Lower lobe of right lung (tissue), 2 donors: Measurements from ENCODE around the gene SAMD14. TPM values are rescaled to one million over a fixed set of nuclear protein-coding genes. Genes with fewer than 3 reads are reported as not detected.

Experiments
- ATAC-seq, 2 donors: fragments of 200-7000 bp; cut with Tn5 transposase; one replicate each; pipeline ENCODE4 v1.9.1; 2020 to 2022; ENCODE audit warnings: mild to moderate bottlenecking in 2 of 2, moderate library complexity in 2 of 2
- DNase-seq: peaks from one replicate; pipeline ENCODE4 v3.0.0-alpha.2; 2020
- H3K27ac ChIP-seq: fragments of 200-600 bp; one replicate; pipeline ENCODE4 v1.8.0; 2022
- H3K27me3 ChIP-seq: fragments of 200-600 bp; one replicate; pipeline ENCODE4 v1.8.0; 2022; ENCODE audit warnings: low read depth
- H3K36me3 ChIP-seq: fragments of 200-600 bp; one replicate; pipeline ENCODE4 v1.8.0; 2022; ENCODE audit warnings: mild to moderate bottlenecking
- H3K4me1 ChIP-seq: fragments of 200-600 bp; one replicate; pipeline ENCODE4 v1.8.0; 2022
- H3K4me3 ChIP-seq: fragments of 200-600 bp; one replicate; pipeline ENCODE4 v1.8.0; 2022; ENCODE audit warnings: mild to moderate bottlenecking
- H3K9me3 ChIP-seq: fragments of 200-600 bp; one replicate; pipeline ENCODE4 v1.8.0; 2022
- intact Hi-C: fragments of 100-400 bp; cut with DNase I; formaldehyde crosslinking; loops from one replicate; pipeline ENCODE4 v1.11.0; 2022
- total RNA-seq: library from RNA; stranded (reverse); fragmentation: NEBNext Ultra II Directional; extraction: Animal tissue kit (Norgen Biotek cat#: 25700); gene quantifications from one replicate; pipeline ENCODE4 v1.2.1, GENCODE V29; 2021
- TF ChIP-seq, protein P1 (sequence below): fragments of 200-600 bp; IDR thresholded peaks from one replicate; pipeline ENCODE4 v1.8.0; 2022; ENCODE audit warnings: antibody characterized with exemption, mild to moderate bottlenecking
- donor health status: DM: no; HTN: yes; CAD: no; lungs with severe emphysema.

SAMD14 gene
- total RNA-seq, 1 donor from 2014 or later = 9.2 TPM

DNA sequence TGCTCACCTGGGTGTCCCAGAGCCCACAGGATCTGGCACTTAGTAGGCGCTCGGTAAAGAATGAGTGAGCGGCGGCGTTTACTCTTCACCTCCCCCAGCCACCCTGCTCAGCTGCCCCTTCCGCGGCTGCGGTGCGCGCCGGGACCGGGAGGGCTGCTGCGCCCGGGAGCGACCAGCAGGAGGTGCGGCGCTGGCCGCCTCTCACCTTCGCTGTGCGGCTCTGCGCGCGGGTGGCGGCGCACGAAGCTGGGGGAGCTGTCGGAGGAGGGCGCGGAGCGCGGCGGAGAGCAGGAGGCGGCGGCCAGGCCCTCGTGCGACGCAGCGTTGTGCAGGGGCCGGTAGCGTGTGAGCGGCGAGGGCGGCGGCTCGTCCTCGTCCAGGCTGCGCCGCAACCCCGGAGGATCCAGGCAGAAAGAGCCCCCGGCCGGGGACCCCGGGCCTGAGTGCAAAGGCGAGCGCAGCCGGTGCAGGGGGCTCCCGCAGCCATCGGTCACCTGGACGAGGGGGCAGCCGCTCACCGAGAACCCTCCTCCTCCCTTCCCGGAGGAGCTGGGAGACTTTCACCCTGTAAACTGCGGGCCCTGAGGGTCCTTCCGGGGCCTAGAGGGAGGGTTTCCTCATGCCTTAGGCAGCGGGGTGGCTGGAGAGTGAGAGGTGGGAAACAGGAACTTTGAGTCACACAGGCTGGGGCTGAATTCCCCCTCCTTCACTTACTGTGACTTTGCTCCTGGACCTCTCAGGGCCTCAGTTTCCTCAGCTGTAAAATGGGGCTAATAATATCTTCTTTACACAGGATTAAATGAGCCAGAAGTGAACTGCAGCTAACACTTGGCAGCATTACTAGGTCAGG is 12.5 kb downstream of the SAMD14 start:
- Histone ChIP-seq H3K4me1 (peaks cover 13% of the 10 kb centered on the region), H3K9me3 (no peaks in the 10 kb centered on the region), H3K27ac (no peak overlapping the region), H3K27me3 (peaks cover 43% of the 10 kb centered on the region), H3K4me3 (peak overlapping the region; percentile 30), H3K36me3 (no peaks in the 10 kb centered on the region)
- DNase-seq (peak; percentile 68), ATAC-seq (peak; percentile 84 to 87)
- TF ChIP-seq, protein P1, sequence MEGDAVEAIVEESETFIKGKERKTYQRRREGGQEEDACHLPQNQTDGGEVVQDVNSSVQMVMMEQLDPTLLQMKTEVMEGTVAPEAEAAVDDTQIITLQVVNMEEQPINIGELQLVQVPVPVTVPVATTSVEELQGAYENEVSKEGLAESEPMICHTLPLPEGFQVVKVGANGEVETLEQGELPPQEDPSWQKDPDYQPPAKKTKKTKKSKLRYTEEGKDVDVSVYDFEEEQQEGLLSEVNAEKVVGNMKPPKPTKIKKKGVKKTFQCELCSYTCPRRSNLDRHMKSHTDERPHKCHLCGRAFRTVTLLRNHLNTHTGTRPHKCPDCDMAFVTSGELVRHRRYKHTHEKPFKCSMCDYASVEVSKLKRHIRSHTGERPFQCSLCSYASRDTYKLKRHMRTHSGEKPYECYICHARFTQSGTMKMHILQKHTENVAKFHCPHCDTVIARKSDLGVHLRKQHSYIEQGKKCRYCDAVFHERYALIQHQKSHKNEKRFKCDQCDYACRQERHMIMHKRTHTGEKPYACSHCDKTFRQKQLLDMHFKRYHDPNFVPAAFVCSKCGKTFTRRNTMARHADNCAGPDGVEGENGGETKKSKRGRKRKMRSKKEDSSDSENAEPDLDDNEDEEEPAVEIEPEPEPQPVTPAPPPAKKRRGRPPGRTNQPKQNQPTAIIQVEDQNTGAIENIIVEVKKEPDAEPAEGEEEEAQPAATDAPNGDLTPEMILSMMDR = peak; percentile 60
- intact Hi-C loops = no loop called here

DNA sequence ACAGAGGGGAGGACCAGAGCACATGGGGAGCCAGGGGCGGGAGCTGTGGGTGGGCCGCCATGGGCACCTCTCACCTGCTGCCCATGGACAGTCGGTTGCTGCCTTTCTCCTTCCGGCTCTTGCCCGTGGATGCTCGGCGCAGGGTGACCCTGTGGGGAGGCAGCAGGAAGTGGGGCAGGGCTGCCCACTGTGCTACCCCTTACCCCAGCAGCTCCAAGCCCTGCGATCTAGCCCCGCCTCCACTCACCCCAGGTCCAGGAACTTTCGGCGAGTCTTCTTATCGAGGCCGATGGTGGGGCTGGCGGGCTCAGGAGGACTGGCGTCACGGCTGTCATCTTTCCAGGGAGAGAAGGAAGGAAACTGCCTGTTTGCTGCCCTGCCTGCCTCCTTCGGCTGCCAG is 14.2 kb downstream of the SAMD14 start:
- ATAC-seq (no peak), DNase-seq (no peak)
- no peaks in the 10 kb centered on the region for H3K9me3 ChIP-seq
- no peaks in the 10 kb centered on the region for H3K36me3 ChIP-seq
- H3K4me1 ChIP-seq = peaks cover 26% of the 10 kb centered on the region
- intact Hi-C loops = no loop called here
- H3K4me3 ChIP-seq = no peak overlapping the region
- TF ChIP-seq, protein P1 = no peak
- H3K27me3 ChIP-seq = peaks cover 39% of the 10 kb centered on the region
- no peak overlapping the region for H3K27ac ChIP-seq

DNA sequence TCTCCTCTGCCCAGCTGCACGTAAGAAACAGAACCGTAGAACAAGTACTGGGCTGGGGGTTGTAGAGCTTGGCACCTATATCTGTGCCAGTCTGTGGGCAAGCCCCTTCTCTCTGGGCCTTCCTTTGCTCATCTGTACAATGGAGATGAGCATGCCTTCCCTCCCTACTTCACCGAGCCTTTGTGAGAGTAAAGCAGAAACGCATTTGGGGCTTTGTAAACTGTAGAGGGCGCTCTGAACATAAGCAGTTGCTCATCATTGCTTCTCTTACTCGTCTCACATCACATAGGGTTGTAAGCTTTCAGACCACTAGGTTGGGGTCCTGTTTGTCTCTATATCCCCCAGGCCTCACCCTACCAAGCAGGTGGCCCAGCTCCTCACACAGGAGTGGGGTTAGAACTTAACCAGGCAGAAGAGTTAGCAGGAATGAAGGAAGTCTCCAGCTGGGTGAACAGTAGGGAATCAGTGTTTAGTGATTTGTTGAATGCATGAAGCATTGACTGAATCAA is 15.1 kb downstream of the SAMD14 start:
- no peak overlapping the region for H3K4me3 ChIP-seq
- TF ChIP-seq, protein P1 = peak; percentile 59
- no peak overlapping the region for H3K27ac ChIP-seq
- no peaks in the 10 kb centered on the region for H3K9me3 ChIP-seq
- peaks cover 26% of the 10 kb centered on the region for H3K4me1 ChIP-seq
- ATAC-seq (no peak), DNase-seq (no peak)
- intact Hi-C loops = no loop called here
- H3K36me3 ChIP-seq = peaks cover 5% of the 10 kb centered on the region
- H3K27me3 ChIP-seq = peaks cover 39% of the 10 kb centered on the region

DNA sequence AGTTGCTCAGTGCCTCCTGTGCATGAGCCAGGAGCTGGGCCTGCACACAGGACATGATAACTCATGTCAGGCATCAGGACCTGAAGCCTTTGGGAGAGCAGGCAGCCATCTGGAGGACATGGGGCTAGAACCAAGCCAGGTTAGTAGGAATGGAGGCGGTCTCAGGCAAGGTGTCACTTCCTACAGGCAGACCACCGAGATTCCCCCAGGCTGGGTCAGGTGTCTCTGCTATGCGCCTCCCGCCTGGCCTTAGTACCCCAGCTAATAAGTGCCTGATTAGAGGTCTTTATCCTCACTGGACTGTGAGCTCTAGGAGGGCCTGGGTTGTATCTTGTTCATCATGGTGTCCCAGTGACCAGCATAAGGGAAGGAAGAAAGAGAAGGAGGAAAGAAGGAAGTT is 15.6 kb downstream of the SAMD14 start:
- Histone ChIP-seq H3K4me1 (peaks cover 26% of the 10 kb centered on the region), H3K27ac (no peak overlapping the region), H3K4me3 (no peak overlapping the region), H3K27me3 (peaks cover 38% of the 10 kb centered on the region), H3K36me3 (peaks cover 10% of the 10 kb centered on the region), H3K9me3 (no peaks in the 10 kb centered on the region)
- DNase-seq (no peak), ATAC-seq (no peak)
- intact Hi-C loops = no loop called here
- TF ChIP-seq, protein P1 = no peak

DNA sequence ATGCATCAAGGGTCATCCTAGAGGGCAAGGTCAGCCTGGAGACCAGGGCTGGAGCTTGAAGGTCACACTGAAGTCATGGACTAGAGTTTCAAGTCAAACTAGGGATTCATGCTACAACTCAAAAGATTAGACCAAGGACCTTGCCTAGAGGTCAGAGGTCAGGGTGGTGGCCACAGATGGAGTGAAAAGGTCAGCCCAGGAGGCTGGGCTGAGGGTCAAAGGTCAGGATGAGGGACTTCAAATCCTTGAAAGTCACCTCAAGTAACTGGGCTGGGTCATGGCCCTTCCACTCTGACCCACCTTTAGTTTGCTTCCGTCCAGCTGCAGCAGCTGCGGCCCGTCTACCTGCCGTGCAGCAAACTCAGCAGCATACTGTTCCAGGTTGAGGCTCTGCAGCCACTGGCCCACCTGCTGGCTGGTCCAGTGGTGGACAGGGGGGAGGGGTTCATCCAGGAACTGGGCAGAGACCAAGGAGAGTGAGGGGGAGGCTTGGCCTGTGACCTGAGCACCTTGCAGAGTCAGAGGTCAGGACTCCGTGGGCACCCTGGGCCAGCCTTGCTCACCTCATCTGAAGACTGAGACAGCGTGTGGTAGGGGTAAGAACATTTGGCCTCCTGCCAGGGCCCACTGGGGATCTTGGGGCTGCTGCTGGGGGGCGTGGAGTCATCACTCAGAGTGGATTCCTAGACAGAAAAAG is 16.2 kb downstream of the SAMD14 start:
- intact Hi-C loops = no loop called here
- Histone ChIP-seq H3K4me1 (peaks cover 26% of the 10 kb centered on the region), H3K27ac (no peak overlapping the region), H3K27me3 (peaks cover 32% of the 10 kb centered on the region), H3K9me3 (no peaks in the 10 kb centered on the region), H3K36me3 (peaks cover 15% of the 10 kb centered on the region), H3K4me3 (no peak overlapping the region)
- TF ChIP-seq, protein P1 = no peak
- ATAC-seq (no peak), DNase-seq (no peak)
